ENCODE data around the gene PDCD1. TPM values are rescaled to one million over a fixed set of nuclear protein-coding genes. Genes with fewer than 3 reads are reported as not detected.

PDCD1 gene
- total RNA-seq, 1 experiment from 2014 or later = 0.22 TPM

DNA sequence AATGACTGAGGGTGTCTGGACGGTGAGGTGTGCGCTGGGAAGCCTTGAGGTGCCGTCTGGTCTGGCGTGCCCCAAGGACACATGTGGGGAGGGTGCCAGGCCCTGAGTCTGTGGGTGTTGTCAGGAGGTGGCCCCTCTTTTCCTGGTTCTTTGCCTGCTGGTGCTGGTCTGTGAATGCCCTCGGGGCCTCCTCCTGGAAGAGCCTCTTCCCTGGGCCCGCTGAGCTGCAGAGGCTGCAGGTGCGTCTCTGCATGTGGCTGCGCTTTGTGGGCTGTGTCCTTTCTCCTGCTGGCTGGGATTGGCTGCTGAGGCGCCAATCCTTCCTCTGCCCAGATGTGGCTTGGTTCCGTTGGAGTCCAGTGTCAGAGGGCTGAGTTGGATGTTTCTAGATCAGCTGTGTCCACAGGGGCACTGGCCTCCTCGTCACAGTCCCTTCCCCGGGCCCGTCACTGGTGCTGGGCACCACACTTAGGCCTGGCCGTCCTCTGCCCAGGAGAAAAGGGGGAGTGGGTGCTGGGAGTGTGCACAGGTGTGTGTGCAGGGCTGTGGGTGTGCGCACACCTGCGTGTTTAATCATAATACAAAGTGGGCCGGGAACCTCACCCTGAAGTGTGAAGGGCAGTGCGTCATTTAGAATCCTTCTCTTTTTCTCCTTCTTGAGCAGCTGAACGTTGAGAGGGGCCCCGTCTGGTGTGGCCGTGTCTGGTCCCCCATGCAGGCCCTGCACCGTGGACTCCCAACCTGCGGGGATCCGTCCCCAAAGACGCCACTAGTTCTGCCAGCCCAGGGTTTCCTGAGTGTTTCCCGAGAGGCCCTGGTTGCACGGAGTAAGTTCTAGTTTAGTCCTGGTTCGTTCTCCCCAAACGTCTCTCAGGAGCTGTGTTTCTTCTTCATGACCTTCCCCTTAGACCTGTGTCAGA is 46.4 kb upstream of the PDCD1 start:
- POLR2A ChIA-PET = no interaction called here
- Histone ChIP-seq H3K4me1 (ENCODE audit: control insufficient read depth in 1 of 2, insufficient read depth in 2 of 2, low read length in 2 of 2) (no peaks in the 10 kb centered on the region), H3K27me3 (ENCODE audit: insufficient read depth, low read length) (no peaks in the 10 kb centered on the region), H3K9ac (ENCODE audit: low read length) (no peak overlapping the region), H2AFZ (ENCODE audit: low read depth, low read length, poor library complexity, severe bottlenecking) (no peak overlapping the region), H3K4me3 (replicated peaks in 1 of 2; ENCODE audit: low read depth in 1 of 2, low read length in 2 of 2) (no peak overlapping the region), H3K36me3 (ENCODE audit: control insufficient read depth in 1 of 2, insufficient read depth in 2 of 2, low read length in 2 of 2) (no peaks in the 10 kb centered on the region), H4K20me1 (ENCODE audit: insufficient read depth) (no peaks in the 10 kb centered on the region), H3K79me2 (ENCODE audit: insufficient read depth, low read length) (no peaks in the 10 kb centered on the region), H3K4me2 (ENCODE audit: low read length) (no peak overlapping the region), H3K9me2 (ENCODE audit: insufficient read depth) (no peaks in the 10 kb centered on the region), H3K9me3 (ENCODE audit: control insufficient read depth in 1 of 2, insufficient read depth in 1 of 2, low read depth in 1 of 2, low read length in 2 of 2) (no peaks in the 10 kb centered on the region), H3K27ac (ENCODE audit: low read depth, low read length) (no peak overlapping the region)
- CTCF ChIA-PET = no interaction called here
- TF ChIP-seq FOSL1 (IDR thresholded peaks at IDR 0.05; ENCODE audit: low read depth) = no peak
- TF ChIP-seq YY1 (IDR thresholded peaks at IDR 0.05; ENCODE audit: extremely low read depth, insufficient replicate concordance, low read depth, low read length) = no peak
- TF ChIP-seq, protein P1, sequence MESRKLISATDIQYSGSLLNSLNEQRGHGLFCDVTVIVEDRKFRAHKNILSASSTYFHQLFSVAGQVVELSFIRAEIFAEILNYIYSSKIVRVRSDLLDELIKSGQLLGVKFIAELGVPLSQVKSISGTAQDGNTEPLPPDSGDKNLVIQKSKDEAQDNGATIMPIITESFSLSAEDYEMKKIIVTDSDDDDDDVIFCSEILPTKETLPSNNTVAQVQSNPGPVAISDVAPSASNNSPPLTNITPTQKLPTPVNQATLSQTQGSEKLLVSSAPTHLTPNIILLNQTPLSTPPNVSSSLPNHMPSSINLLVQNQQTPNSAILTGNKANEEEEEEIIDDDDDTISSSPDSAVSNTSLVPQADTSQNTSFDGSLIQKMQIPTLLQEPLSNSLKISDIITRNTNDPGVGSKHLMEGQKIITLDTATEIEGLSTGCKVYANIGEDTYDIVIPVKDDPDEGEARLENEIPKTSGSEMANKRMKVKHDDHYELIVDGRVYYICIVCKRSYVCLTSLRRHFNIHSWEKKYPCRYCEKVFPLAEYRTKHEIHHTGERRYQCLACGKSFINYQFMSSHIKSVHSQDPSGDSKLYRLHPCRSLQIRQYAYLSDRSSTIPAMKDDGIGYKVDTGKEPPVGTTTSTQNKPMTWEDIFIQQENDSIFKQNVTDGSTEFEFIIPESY (IDR thresholded peaks at IDR 0.05; ENCODE audit: extremely low read depth, insufficient replicate concordance, low read length) = no peak
- no peak for TF ChIP-seq EZH2phosphoT487 (IDR thresholded peaks at IDR 0.05; ENCODE audit: borderline replicate concordance)
- no peak for TF ChIP-seq TCF7L2 (IDR thresholded peaks at IDR 0.05; ENCODE audit: borderline replicate concordance, extremely low read depth, insufficient read depth, insufficient read length)
- no peak for TF ChIP-seq CBX3 (IDR thresholded peaks at IDR 0.05; ENCODE audit: low read depth)
- TF ChIP-seq ZFX (IDR thresholded peaks at IDR 0.05) = no peak
- TF ChIP-seq POLR2A (IDR thresholded peaks at IDR 0.05; ENCODE audit: borderline replicate concordance, extremely low read depth, insufficient read depth, insufficient read length) = no peak
- TF ChIP-seq POLR2AphosphoS5 (IDR thresholded peaks at IDR 0.05; ENCODE audit: low read depth, low read length) = no peak
- TF ChIP-seq CEBPB (IDR thresholded peaks at IDR 0.05; ENCODE audit: low read depth) = no peak
- TF ChIP-seq, protein P2, sequence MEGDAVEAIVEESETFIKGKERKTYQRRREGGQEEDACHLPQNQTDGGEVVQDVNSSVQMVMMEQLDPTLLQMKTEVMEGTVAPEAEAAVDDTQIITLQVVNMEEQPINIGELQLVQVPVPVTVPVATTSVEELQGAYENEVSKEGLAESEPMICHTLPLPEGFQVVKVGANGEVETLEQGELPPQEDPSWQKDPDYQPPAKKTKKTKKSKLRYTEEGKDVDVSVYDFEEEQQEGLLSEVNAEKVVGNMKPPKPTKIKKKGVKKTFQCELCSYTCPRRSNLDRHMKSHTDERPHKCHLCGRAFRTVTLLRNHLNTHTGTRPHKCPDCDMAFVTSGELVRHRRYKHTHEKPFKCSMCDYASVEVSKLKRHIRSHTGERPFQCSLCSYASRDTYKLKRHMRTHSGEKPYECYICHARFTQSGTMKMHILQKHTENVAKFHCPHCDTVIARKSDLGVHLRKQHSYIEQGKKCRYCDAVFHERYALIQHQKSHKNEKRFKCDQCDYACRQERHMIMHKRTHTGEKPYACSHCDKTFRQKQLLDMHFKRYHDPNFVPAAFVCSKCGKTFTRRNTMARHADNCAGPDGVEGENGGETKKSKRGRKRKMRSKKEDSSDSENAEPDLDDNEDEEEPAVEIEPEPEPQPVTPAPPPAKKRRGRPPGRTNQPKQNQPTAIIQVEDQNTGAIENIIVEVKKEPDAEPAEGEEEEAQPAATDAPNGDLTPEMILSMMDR (IDR thresholded peaks at IDR 0.05 in 2 of 3, conservative IDR thresholded peaks at IDR 0.05 in 1 of 3; ENCODE audit: borderline replicate concordance in 1 of 3, insufficient read depth in 1 of 3, low read depth in 2 of 3, low read length in 2 of 3) = no peak
- no peak for TF ChIP-seq JUND (IDR thresholded peaks at IDR 0.05)
- TF ChIP-seq ELF1 (IDR thresholded peaks at IDR 0.05; ENCODE audit: borderline replicate concordance, low read depth) = no peak
- TF ChIP-seq, protein P3, sequence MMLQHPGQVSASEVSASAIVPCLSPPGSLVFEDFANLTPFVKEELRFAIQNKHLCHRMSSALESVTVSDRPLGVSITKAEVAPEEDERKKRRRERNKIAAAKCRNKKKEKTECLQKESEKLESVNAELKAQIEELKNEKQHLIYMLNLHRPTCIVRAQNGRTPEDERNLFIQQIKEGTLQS (IDR thresholded peaks at IDR 0.05) = no peak
- TF ChIP-seq, protein P4, sequence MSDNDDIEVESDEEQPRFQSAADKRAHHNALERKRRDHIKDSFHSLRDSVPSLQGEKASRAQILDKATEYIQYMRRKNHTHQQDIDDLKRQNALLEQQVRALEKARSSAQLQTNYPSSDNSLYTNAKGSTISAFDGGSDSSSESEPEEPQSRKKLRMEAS (IDR thresholded peaks at IDR 0.05) = no peak
- no peak for TF ChIP-seq RAD21 (IDR thresholded peaks at IDR 0.05; ENCODE audit: low read depth)
- TF ChIP-seq EZH2 (IDR thresholded peaks at IDR 0.05) = no peak
- TF ChIP-seq SP1 (IDR thresholded peaks at IDR 0.05; ENCODE audit: low read depth) = no peak
- TF ChIP-seq SIN3A (IDR thresholded peaks at IDR 0.05; ENCODE audit: low read depth) = no peak
- RAD21 ChIA-PET (ENCODE audit: low non-redundant PET in 1 of 2, low total read pairs in 2 of 2, uncharacterized antibody in 2 of 2, unreplicated experiment in 2 of 2) = no interaction called here
- ATAC-seq = no peak
- intact Hi-C loops (cut with micrococcal nuclease) = no loop called here
- DNase-seq (ENCODE audit: low read depth, low spot score) = no peak
- no TSS peak for BruUV-seq (replicated peaks)

All from HCT116 (cell line).